C4-2B (cell line): ENCODE measurements around the gene NEDD4L.

Experiments used
- ZFX ChIP-seq: fragments of 450-650 bp; IDR thresholded peaks from 2 replicates; pipeline ENCODE4 v1.6.1; 2017
- TF ChIP-seq, protein P1 (sequence below): fragments of 450-650 bp; conservative IDR thresholded peaks from 2 replicates; pipeline ENCODE4 v1.5.1; 2017; ENCODE audit warnings: mild to moderate bottlenecking

- TF ChIP-seq, protein P1, sequence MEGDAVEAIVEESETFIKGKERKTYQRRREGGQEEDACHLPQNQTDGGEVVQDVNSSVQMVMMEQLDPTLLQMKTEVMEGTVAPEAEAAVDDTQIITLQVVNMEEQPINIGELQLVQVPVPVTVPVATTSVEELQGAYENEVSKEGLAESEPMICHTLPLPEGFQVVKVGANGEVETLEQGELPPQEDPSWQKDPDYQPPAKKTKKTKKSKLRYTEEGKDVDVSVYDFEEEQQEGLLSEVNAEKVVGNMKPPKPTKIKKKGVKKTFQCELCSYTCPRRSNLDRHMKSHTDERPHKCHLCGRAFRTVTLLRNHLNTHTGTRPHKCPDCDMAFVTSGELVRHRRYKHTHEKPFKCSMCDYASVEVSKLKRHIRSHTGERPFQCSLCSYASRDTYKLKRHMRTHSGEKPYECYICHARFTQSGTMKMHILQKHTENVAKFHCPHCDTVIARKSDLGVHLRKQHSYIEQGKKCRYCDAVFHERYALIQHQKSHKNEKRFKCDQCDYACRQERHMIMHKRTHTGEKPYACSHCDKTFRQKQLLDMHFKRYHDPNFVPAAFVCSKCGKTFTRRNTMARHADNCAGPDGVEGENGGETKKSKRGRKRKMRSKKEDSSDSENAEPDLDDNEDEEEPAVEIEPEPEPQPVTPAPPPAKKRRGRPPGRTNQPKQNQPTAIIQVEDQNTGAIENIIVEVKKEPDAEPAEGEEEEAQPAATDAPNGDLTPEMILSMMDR, result no peak
- TF ChIP-seq ZFX, result no peak
These were observed 138.0 kb downstream of the NEDD4L start for GRCh38 chr18:58181988-58182387.
